A549 (cell line): ENCODE data around the gene SPSB1. TPM values are rescaled to one million over a fixed set of nuclear protein-coding genes. Genes with fewer than 3 reads are reported as not detected.
A peak's percentile ranks its signal among the peaks of the same experiment; 100 is the strongest.

Experiments used
- ATAC-seq, 2 experiments: fragments of 200-7000 bp in 1 of 2; fragments of >200 bp in 1 of 2; cut with Nextera tagmentation in 1 of 2; cut with Tn5 transposase in 1 of 2; 3 replicates each; pipeline versions ENCODE4 v1.8.0 to v1.9.1; 2018 to 2020; ENCODE audit warnings: mild to moderate bottlenecking in 1 of 2, moderate library complexity in 1 of 2
- CTCF ChIA-PET: fragments of 300-600 bp; sonication (Branson Sonifier 250); formaldehyde crosslinking; extraction: SDS; loops from one replicate; lab custom pipeline; 2021; ENCODE audit warnings: antibody characterized with exemption, inconsistent platforms; lab: Yijun Ruan, JAX
- POLR2A ChIA-PET: fragments of 350-600 bp; formaldehyde crosslinking; extraction: SDS; loops from one replicate; lab custom pipeline; 2021; ENCODE audit warnings: antibody characterized with exemption, inconsistent platforms; lab: Yijun Ruan, JAX
- DNase-seq, 2 experiments: peaks; one replicate each; pipeline versions ENCODE4 v3.0.0 to v3.0.0-alpha.2; 2011 to 2016; ENCODE audit warnings: low read depth in 1 of 2, low spot score in 1 of 2
- FAIRE-seq: peaks from 2 replicates; lab custom pipeline; 2011; peaks lifted over from hg19 to GRCh38; lab: Jason Lieb, UNC
- H3K27ac ChIP-seq, 2 experiments: fragments of >200 bp; sonication (Bioruptor Twin); formaldehyde crosslinking; 3 replicates each; pipeline ENCODE4 v1.5.1; 2016 to 2017
- H3K4me1 ChIP-seq: fragments of >200 bp; sonication (Bioruptor Twin); formaldehyde crosslinking; 3 replicates; pipeline ENCODE4 v1.6.1; 2016
- H3K4me2 ChIP-seq: fragments of >200 bp; sonication (Bioruptor Twin); formaldehyde crosslinking; 3 replicates; pipeline ENCODE4 v1.6.1; 2016
- H3K4me3 ChIP-seq: fragments of >200 bp; sonication (Bioruptor Twin); formaldehyde crosslinking; 3 replicates; pipeline ENCODE4 v1.5.1; 2016
- H3K9me3 ChIP-seq: fragments of >200 bp; sonication (Bioruptor Twin); formaldehyde crosslinking; 3 replicates; pipeline ENCODE4 v1.6.1; 2016
- ATOH8 ChIP-seq: fragments of 250-450 bp; sonication (Bioruptor Pico); IDR thresholded peaks from 2 replicates; pipeline ENCODE4 v1.5.0; 2020; ENCODE audit warnings: low read depth, mild to moderate bottlenecking, moderate library complexity
- CBX2 ChIP-seq: fragments of 200-600 bp; sonication (generic); IDR thresholded peaks from 2 replicates; pipeline ENCODE4 v1.6.1; 2016; ENCODE audit warnings: low read depth, mild to moderate bottlenecking, borderline replicate concordance
- CBX8 ChIP-seq: fragments of 200-600 bp; sonication (generic); IDR thresholded peaks from 2 replicates; pipeline ENCODE4 v1.6.1; 2016
- CEBPB ChIP-seq, 2 experiments: fragments of >200 bp in 1 of 2; sonication (Bioruptor Twin) in 1 of 2; formaldehyde crosslinking in 1 of 2; IDR thresholded peaks; 2 replicates each; pipeline ENCODE4 v1.6.1; 2012 to 2016
- CHD4 ChIP-seq: fragments of 200-600 bp; sonication (generic); IDR thresholded peaks from 2 replicates; pipeline ENCODE4 v1.6.1; 2016; ENCODE audit warnings: antibody characterized with exemption, mild to moderate bottlenecking, borderline replicate concordance
- E2F6 ChIP-seq: IDR thresholded peaks from 2 replicates; pipeline ENCODE4 v1.6.1; 2012; ENCODE audit warnings: low read depth, borderline replicate concordance
- EP300 ChIP-seq, 2 experiments: fragments of >200 bp; sonication (Bioruptor Twin); formaldehyde crosslinking; IDR thresholded peaks; 2 replicates in 1 of 2; 3 replicates in 1 of 2; pipeline ENCODE4 v1.6.1; 2016 to 2017
- ESRRA ChIP-seq: fragments of 150-350 bp; IDR thresholded peaks from 2 replicates; pipeline ENCODE4 v1.6.1; 2014; ENCODE audit warnings: mild to moderate bottlenecking, low read length, borderline replicate concordance
- FOSB ChIP-seq: fragments of 250-450 bp; sonication (Bioruptor Pico); IDR thresholded peaks from 2 replicates; pipeline ENCODE4 v1.5.0; 2020; ENCODE audit warnings: mild to moderate bottlenecking, moderate library complexity
- FOSL2 ChIP-seq, 2 experiments: fragments of 450-650 bp in 1 of 2; fragments of >200 bp in 1 of 2; sonication (Bioruptor Twin) in 1 of 2; formaldehyde crosslinking; IDR thresholded peaks; 2 replicates each; pipeline versions ENCODE4 v1.5.0 to v1.6.1; 2016 to 2020; ENCODE audit warnings: mild to moderate bottlenecking in 1 of 2, moderate library complexity in 1 of 2
- GATA3 ChIP-seq: IDR thresholded peaks from 2 replicates; pipeline ENCODE4 v1.6.1; 2012; ENCODE audit warnings: borderline replicate concordance
- HDAC2 ChIP-seq: fragments of 200-600 bp; sonication (generic); IDR thresholded peaks from 2 replicates; pipeline ENCODE4 v1.6.1; 2016
- HEYL ChIP-seq: fragments of 250-450 bp; sonication (Bioruptor Pico); IDR thresholded peaks from 2 replicates; pipeline ENCODE4 v1.8.0; 2021; ENCODE audit warnings: mild to moderate bottlenecking, moderate library complexity
- HMGXB4 ChIP-seq: fragments of 250-450 bp; sonication (Bioruptor Pico); IDR thresholded peaks from 2 replicates; pipeline ENCODE4 v1.5.0; 2021; ENCODE audit warnings: mild to moderate bottlenecking, moderate library complexity, borderline replicate concordance
- HOXB13 ChIP-seq: fragments of 250-450 bp; sonication (Bioruptor Pico); IDR thresholded peaks from 2 replicates; pipeline ENCODE4 v1.5.0; 2020; ENCODE audit warnings: low read depth, mild to moderate bottlenecking, moderate library complexity
- KDM5A ChIP-seq: fragments of 200-600 bp; sonication (generic); IDR thresholded peaks from 2 replicates; pipeline ENCODE4 v1.6.1; 2016; ENCODE audit warnings: antibody characterized with exemption, mild to moderate bottlenecking
- MAFK ChIP-seq: fragments of 450-650 bp; IDR thresholded peaks from 2 replicates; pipeline ENCODE4 v1.6.1; 2014; ENCODE audit not compliant: partially characterized antibody
- NFE2L2 ChIP-seq: fragments of 150-350 bp; conservative IDR thresholded peaks from 2 replicates; pipeline ENCODE4 v1.6.1; 2014; ENCODE audit warnings: low read length
- NPAS2 ChIP-seq: fragments of 250-450 bp; sonication (Bioruptor Pico); IDR thresholded peaks from 2 replicates; pipeline ENCODE4 v1.8.0; 2022; ENCODE audit warnings: mild to moderate bottlenecking, moderate library complexity, borderline replicate concordance
- NR3C1 ChIP-seq: fragments of >200 bp; sonication (Bioruptor Twin); formaldehyde crosslinking; IDR thresholded peaks from 3 replicates; pipeline ENCODE4 v1.6.1; 2017
- PBX3 ChIP-seq: IDR thresholded peaks from 2 replicates; pipeline ENCODE4 v1.6.1; 2012
- PHF8 ChIP-seq: fragments of 200-600 bp; sonication (generic); IDR thresholded peaks from 2 replicates; pipeline ENCODE4 v1.6.1; 2016; ENCODE audit warnings: low read depth, mild to moderate bottlenecking, antibody characterized with exemption, moderate library complexity, borderline replicate concordance
- POLR2A ChIP-seq: IDR thresholded peaks from 2 replicates; pipeline ENCODE4 v1.6.1; 2012; ENCODE audit warnings: mild to moderate bottlenecking, low read length
- RNF2 ChIP-seq: fragments of 200-600 bp; sonication (generic); IDR thresholded peaks from 2 replicates; pipeline ENCODE4 v1.6.1; 2016; ENCODE audit warnings: low read depth, mild to moderate bottlenecking, antibody characterized with exemption, moderate library complexity, borderline replicate concordance
- SREBF2 ChIP-seq: fragments of 450-650 bp; IDR thresholded peaks from 2 replicates; pipeline ENCODE4 v1.6.1; 2014; ENCODE audit warnings: mild to moderate bottlenecking, moderate library complexity
- TFCP2L1 ChIP-seq: fragments of 250-450 bp; sonication (Bioruptor Pico); IDR thresholded peaks from 2 replicates; pipeline ENCODE4 v1.5.0; 2021; ENCODE audit warnings: mild to moderate bottlenecking
- ZFP36 ChIP-seq: fragments of 450-650 bp; IDR thresholded peaks from 2 replicates; pipeline ENCODE4 v1.6.1; 2014; ENCODE audit warnings: borderline replicate concordance; ENCODE audit not compliant: partially characterized antibody
- ZSCAN20 ChIP-seq: fragments of 250-450 bp; sonication (Bioruptor Pico); IDR thresholded peaks from 2 replicates; pipeline ENCODE4 v1.8.0; 2022; ENCODE audit warnings: mild to moderate bottlenecking, moderate library complexity
- WGBS: methylation state at CpG from one replicate; pipeline ENCODE4 v1.1.6; 2017; ENCODE audit errors: missing lambda C conversion rate; 5-methylcytosine and 5-hydroxymethylcytosine counted together
- polyA plus RNA-seq, 4 experiments: library from polyadenylated mRNA; depleted of rRNA in 3 of 4; stranded (reverse); fragments of >200 nt; fragmentation: RNase III in 1 of 4; extraction: RNeasy Plus Mini Kit Qiagen cat#74134 plus additional on column Dnase treatment in 1 of 4; gene quantifications; 2 replicates in 3 of 4; 3 replicates in 1 of 4; pipeline ENCODE4 v1.2.3, GENCODE V29; 2011 to 2017

SPSB1 gene
- polyA plus RNA-seq, 2 of the 4 experiments (the other 2 are of a cell fraction) = 22.3 to 23.7 TPM

GRCh38 chr1:9281908-9282695, 10.6 kb upstream of the SPSB1 start:
- TF ChIP-seq NFE2L2 (no peak), ATOH8 (CRISPR knock-in tag) (no peak), HEYL (no peak), CHD4 (no peak), MAFK (no peak), HMGXB4 (no peak), GATA3 (no peak), ESRRA (no peak), POLR2A (no peak), ZFP36 (no peak), HDAC2 (no peak), RNF2 (no peak), KDM5A (no peak)
- TF ChIP-seq, all 56 proteins: peak for 0
- H3K9me3 ChIP-seq = no peaks in the 10 kb centered on the region
- H3K4me2 ChIP-seq = no peak overlapping the region
- no peak overlapping the region for H3K4me3 ChIP-seq
- 86% methylated on average over 4 of the region's 12 CpGs for WGBS
- DNase-seq (no peak), FAIRE-seq (no peak), ATAC-seq (peak; percentile 36 to 64; a peak in 5 of 6 replicates)
- H3K4me1 ChIP-seq = peaks cover 28% of the 10 kb centered on the region
- ChIA-PET CTCF (interaction anchor here (1.4 to 6.3 kb wide), 5 partner anchors 8 to 209 kb away, joined by 3 to 36 read pairs (median 13); no protein-coding TSS in a partner anchor), POLR2A (interaction anchor here (0.6 kb wide), 1 partner anchor 180 kb away, joined by 4 read pairs; no protein-coding TSS in a partner anchor)
- peak overlapping the region in 1 of 2 experiments; percentile 72; a peak in 3 of 6 replicates for H3K27ac ChIP-seq

GRCh38 chr1:9282696-9282955, 10.1 kb upstream of the SPSB1 start:
- no peak for DNase-seq
- ChIA-PET POLR2A (interaction anchor here (0.6 kb wide), 1 partner anchor 180 kb away, joined by 4 read pairs; no protein-coding TSS in a partner anchor), CTCF (interaction anchor here (1.4 to 6.3 kb wide), 3 partner anchors 15 to 208 kb away, joined by 3 to 36 read pairs (median 16); no protein-coding TSS in a partner anchor)
- 75% methylated on average over 4 of the region's 4 CpGs for WGBS
- H3K27ac ChIP-seq = peak overlapping the region in 1 of 2 experiments; percentile 54; a peak in 3 of 6 replicates
- TF ChIP-seq CEBPB (IDR thresholded peaks at IDR 0.05) = no peak
- no peak for FAIRE-seq
- H3K4me3 ChIP-seq = no peak overlapping the region
- ATAC-seq = no peak
- H3K4me2 ChIP-seq = no peak overlapping the region
- 0 out of 3 replicates have a peak, but pooled peaks cover 1% of the 10 kb centered on the region for H3K9me3 ChIP-seq
- H3K4me1 ChIP-seq = peaks cover 28% of the 10 kb centered on the region

GRCh38 chr1:9284061-9284460, 8.6 kb upstream of the SPSB1 start:
- ChIA-PET POLR2A (no interaction called here), CTCF (interaction anchor here (1.0 to 6.3 kb wide), 4 partner anchors 17 to 289 kb away, joined by 3 to 36 read pairs (median 10); no protein-coding TSS in a partner anchor)
- 66% methylated on average over 2 of the region's 2 CpGs for WGBS
- DNase-seq = no peak
- peaks cover 13% of the 10 kb centered on the region for H3K9me3 ChIP-seq
- no peak overlapping the region for H3K27ac ChIP-seq
- TF ChIP-seq NR3C1 (no peak), FOSL2 (IDR thresholded peaks at IDR 0.05) (no peak), FOSL2 (CRISPR knock-in tag; IDR thresholded peaks at IDR 0.05) (no peak), ESRRA (no peak), ZSCAN20 (no peak), NPAS2 (CRISPR knock-in tag) (no peak), KDM5A (no peak), CBX2 (no peak), HOXB13 (CRISPR knock-in tag) (no peak), TFCP2L1 (no peak), PHF8 (no peak), SREBF2 (no peak), FOSB (no peak), CBX8 (no peak), PBX3 (no peak), E2F6 (no peak), EP300 (IDR thresholded peaks at IDR 0.05) (no peak)
- TF ChIP-seq, all 56 proteins: peak for 0
- no peak overlapping the region for H3K4me3 ChIP-seq
- H3K4me2 ChIP-seq = no peak overlapping the region
- H3K4me1 ChIP-seq = peaks cover 28% of the 10 kb centered on the region
- ATAC-seq (no peak), FAIRE-seq (no peak)
